Karpas-422 (cell line): Measurements from ENCODE around the gene AHSG. TPM values are rescaled to one million over a fixed set of nuclear protein-coding genes. Genes with fewer than 3 reads are reported as not detected.

ENCODE experiments used
- DNase-seq: peaks from one replicate; pipeline ENCODE4 v3.0.0-alpha.2; 2015
- H2AFZ ChIP-seq: fragments of 200-600 bp; sonication (generic); 2 replicates; pipeline ENCODE4 v1.6.1; 2014; ENCODE audit warnings: antibody characterized with exemption, low read length, mixed read lengths
- H3K27ac ChIP-seq: fragments of 200-600 bp; sonication (generic); 2 replicates; pipeline ENCODE4 v1.5.1; 2014; ENCODE audit warnings: mild to moderate bottlenecking, low read length, moderate library complexity
- H3K27me3 ChIP-seq: fragments of 200-600 bp; sonication (generic); 2 replicates; pipeline ENCODE4 v1.6.1; 2014; ENCODE audit warnings: low read length, mixed read lengths
- H3K36me3 ChIP-seq: fragments of 200-600 bp; sonication (generic); 2 replicates; pipeline ENCODE4 v1.6.1; 2014; ENCODE audit warnings: low read length, mixed read lengths; ENCODE audit not compliant: insufficient read depth
- H3K4me1 ChIP-seq: fragments of 200-600 bp; sonication (generic); 2 replicates; pipeline ENCODE4 v1.6.1; 2014; ENCODE audit warnings: mild to moderate bottlenecking, low read length, mixed read lengths
- H3K4me2 ChIP-seq: fragments of 200-600 bp; sonication (generic); 2 replicates; pipeline ENCODE4 v1.6.1; 2014; ENCODE audit warnings: low read length, low read depth, mild to moderate bottlenecking; ENCODE audit not compliant: poor library complexity, severe bottlenecking
- H3K4me3 ChIP-seq: fragments of 200-600 bp; sonication (generic); 2 replicates; pipeline ENCODE4 v1.5.1; 2014; ENCODE audit warnings: mild to moderate bottlenecking, antibody characterized with exemption, low read length, mixed read lengths
- H3K79me2 ChIP-seq: fragments of 200-600 bp; sonication (generic); 2 replicates; pipeline ENCODE4 v1.6.1; 2014; ENCODE audit warnings: mild to moderate bottlenecking, low read length, mixed read lengths
- H3K9ac ChIP-seq: fragments of 200-600 bp; sonication (generic); 2 replicates; pipeline ENCODE4 v1.6.0; 2014; ENCODE audit warnings: low read length
- H3K9me2 ChIP-seq: fragments of 200-600 bp; sonication (generic), shearing (Covaris generic); replicated peaks from 2 replicates; pipeline ENCODE4 v1.6.0; 2014; ENCODE audit warnings: mild to moderate bottlenecking, low read length, moderate library complexity; ENCODE audit not compliant: insufficient read depth
- H3K9me3 ChIP-seq: fragments of 300-700, 200-600 bp; sonication (generic); 2 replicates; pipeline ENCODE4 v1.6.1; 2014; ENCODE audit warnings: low read length, mixed read lengths
- H4K20me1 ChIP-seq: fragments of 200-600 bp; sonication (generic); 2 replicates; pipeline ENCODE4 v1.6.1; 2014; ENCODE audit warnings: mild to moderate bottlenecking, antibody characterized with exemption, low read length, low read depth; ENCODE audit not compliant: insufficient read depth
- total RNA-seq: library from RNA; depleted of rRNA; stranded (reverse); fragments of >200 nt; shearing (Covaris generic); gene quantifications from 2 replicates; pipeline ENCODE4 v1.2.3, GENCODE V29; 2014; ENCODE audit warnings: low replicate concordance

Gene AHSG
- total RNA-seq, 1 experiment from 2014 or later: not detected

GRCh38 chr3:186635532-186635931 is 22.7 kb downstream of the AHSG start:
- H4K20me1 ChIP-seq: no peaks in the 10 kb centered on the region
- H3K4me3 ChIP-seq: no peak overlapping the region
- H3K4me2 ChIP-seq: no peak overlapping the region
- no peak overlapping the region for H3K27ac ChIP-seq
- no peaks in the 10 kb centered on the region for H3K9me3 ChIP-seq
- no peak overlapping the region for H2AFZ ChIP-seq
- H3K36me3 ChIP-seq: no peaks in the 10 kb centered on the region
- no peaks in the 10 kb centered on the region for H3K9me2 ChIP-seq
- H3K9ac ChIP-seq: no peak overlapping the region
- no peaks in the 10 kb centered on the region for H3K27me3 ChIP-seq
- no peak for DNase-seq
- H3K79me2 ChIP-seq: no peaks in the 10 kb centered on the region
- H3K4me1 ChIP-seq: peaks cover 2% of the 10 kb centered on the region; the same call in 1 of the 2 replicates

GRCh38 chr3:186636536-186636935 is 23.7 kb downstream of the AHSG start:
- H2AFZ ChIP-seq: no peak overlapping the region
- H3K4me3 ChIP-seq: no peak overlapping the region
- H3K79me2 ChIP-seq: no peaks in the 10 kb centered on the region
- H3K36me3 ChIP-seq: no peaks in the 10 kb centered on the region
- no peaks in the 10 kb centered on the region for H3K9me2 ChIP-seq
- H3K4me2 ChIP-seq: no peak overlapping the region
- no peaks in the 10 kb centered on the region for H4K20me1 ChIP-seq
- no peak overlapping the region for H3K9ac ChIP-seq
- no peaks in the 10 kb centered on the region for H3K27me3 ChIP-seq
- no peak for DNase-seq
- peaks cover 2% of the 10 kb centered on the region; the same call in 1 of the 2 replicates for H3K4me1 ChIP-seq
- H3K27ac ChIP-seq: no peak overlapping the region
- no peaks in the 10 kb centered on the region for H3K9me3 ChIP-seq

DNA sequence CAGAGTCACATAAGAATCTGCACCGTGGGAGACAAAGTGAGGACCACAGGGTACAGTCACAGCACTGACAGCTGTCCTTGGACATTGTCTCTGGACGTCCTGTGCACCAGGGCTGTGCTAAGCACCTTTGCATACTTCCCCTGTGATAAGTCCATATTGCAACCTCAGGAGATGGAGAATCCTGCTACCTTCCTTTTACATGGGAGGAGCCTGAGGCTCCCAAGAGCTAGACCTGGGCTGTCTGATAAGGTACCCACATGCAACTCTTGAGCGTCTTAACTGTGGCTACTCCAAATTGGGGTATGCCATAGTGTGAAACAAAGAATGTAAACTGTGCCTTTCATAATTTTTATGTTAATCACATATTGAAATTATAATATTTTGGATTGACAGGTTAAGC is 24.8 kb downstream of the AHSG start:
- DNase-seq: no peak
- Histone ChIP-seq H3K4me1 (no peaks in the 10 kb centered on the region), H3K4me3 (no peak overlapping the region), H3K27ac (no peak overlapping the region), H3K27me3 (no peaks in the 10 kb centered on the region), H2AFZ (no peak overlapping the region), H4K20me1 (no peaks in the 10 kb centered on the region), H3K9me2 (no peaks in the 10 kb centered on the region), H3K4me2 (no peak overlapping the region), H3K79me2 (no peaks in the 10 kb centered on the region), H3K9me3 (no peaks in the 10 kb centered on the region), H3K36me3 (no peaks in the 10 kb centered on the region), H3K9ac (no peak overlapping the region)

- Histone ChIP-seq H3K9ac (no peak overlapping the region), H3K9me2 (no peaks in the 10 kb centered on the region), H3K79me2 (no peaks in the 10 kb centered on the region), H3K9me3 (no peaks in the 10 kb centered on the region), H3K36me3 (no peaks in the 10 kb centered on the region), H3K4me1 (no peaks in the 10 kb centered on the region), H3K27me3 (no peaks in the 10 kb centered on the region), H4K20me1 (no peaks in the 10 kb centered on the region), H3K4me2 (no peak overlapping the region), H3K27ac (no peak overlapping the region), H3K4me3 (no peak overlapping the region), H2AFZ (no peak overlapping the region)
- no peak for DNase-seq
These were observed 25.4 kb downstream of the AHSG start for GRCh38 chr3:186638259-186638658.

DNA sequence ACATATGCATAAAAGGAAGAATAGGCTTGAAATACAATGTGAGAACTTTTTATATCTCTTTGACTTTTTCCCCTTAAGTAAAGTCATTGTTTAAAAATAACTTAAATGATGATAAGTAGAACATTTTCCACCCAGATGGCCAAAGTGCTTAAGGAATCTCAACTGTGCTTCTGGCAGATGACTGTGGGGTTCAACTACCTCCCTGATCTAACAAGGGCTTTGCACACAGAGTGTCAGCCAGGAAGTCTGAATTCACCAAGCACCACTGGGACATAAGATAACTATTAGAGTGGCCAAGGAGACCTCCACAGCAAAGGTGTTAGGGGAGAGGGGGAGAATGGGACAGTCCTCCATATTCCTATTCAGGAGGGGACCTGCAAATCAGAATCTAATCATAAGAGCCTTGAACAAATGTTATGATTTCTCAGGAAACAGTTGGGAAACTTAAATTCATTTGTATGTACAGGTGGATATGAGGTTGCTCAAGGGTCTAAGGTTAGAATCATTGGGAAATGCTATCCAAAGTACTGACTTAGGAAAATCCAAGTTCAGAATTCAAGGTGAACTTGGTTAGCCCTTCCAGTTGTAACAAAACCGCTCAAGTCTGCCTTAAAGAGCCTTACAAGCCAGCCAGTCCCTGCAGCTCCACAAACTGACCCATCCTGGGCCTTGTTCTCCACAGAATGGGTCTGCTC is 27.1 kb downstream of the AHSG start, which contains the start of gene FETUB:
TSS of gene FETUB (plus strand) at position 622 of the 695 bp plus-strand sequence. CDS start at position 684, 62 bp downstream.
- Histone ChIP-seq H3K27ac (no peak within 1 kb of the TSS), H2AFZ (no peak within 1 kb of the TSS), H3K4me3 (no peak within 1 kb of the TSS), H3K79me2 (no peaks in the 10 kb centered on the region), H3K9me3 (no peaks in the 10 kb centered on the region), H3K9me2 (no peaks in the 10 kb centered on the region), H3K27me3 (no peaks in the 10 kb centered on the region), H3K9ac (no peak within 1 kb of the TSS), H3K36me3 (no peaks in the 10 kb centered on the region), H3K4me1 (no peaks in the 10 kb centered on the region), H4K20me1 (no peaks in the 10 kb centered on the region), H3K4me2 (no peak within 1 kb of the TSS)
- DNase-seq: no peak

GRCh38 chr3:186640473-186640818 is 27.6 kb downstream of the AHSG start:
- Histone ChIP-seq H3K27me3 (no peaks in the 10 kb centered on the region), H3K4me2 (no peak overlapping the region), H4K20me1 (no peaks in the 10 kb centered on the region), H3K9me2 (no peaks in the 10 kb centered on the region), H3K4me1 (no peaks in the 10 kb centered on the region), H2AFZ (no peak overlapping the region), H3K27ac (no peak overlapping the region), H3K4me3 (no peak overlapping the region), H3K36me3 (no peaks in the 10 kb centered on the region), H3K9ac (no peak overlapping the region), H3K9me3 (no peaks in the 10 kb centered on the region), H3K79me2 (no peaks in the 10 kb centered on the region)
- DNase-seq: no peak

- no peaks in the 10 kb centered on the region for H3K4me1 ChIP-seq
- no peak overlapping the region for H3K4me2 ChIP-seq
These were observed 28.1 kb downstream of the AHSG start for GRCh38 chr3:186640929-186641328.

DNA sequence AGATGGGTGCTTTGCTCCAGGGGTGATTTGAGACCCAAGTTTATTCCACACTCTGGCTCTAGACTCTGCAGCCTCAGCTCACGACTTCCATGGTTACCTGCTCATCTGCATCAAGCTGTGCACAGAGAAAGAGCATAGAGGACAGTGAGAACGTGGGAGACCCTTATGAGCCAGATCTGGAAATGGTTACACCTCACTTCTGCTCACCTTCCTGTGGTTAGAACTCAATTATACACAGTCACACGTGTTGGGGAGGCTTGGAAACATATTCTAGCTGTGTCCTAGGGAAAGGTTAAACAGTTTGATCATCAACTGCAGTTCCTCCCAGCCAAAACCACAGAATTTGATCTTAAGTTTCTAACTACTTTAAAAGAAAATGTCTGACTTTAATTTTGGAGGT is 29.2 kb downstream of the AHSG start:
- Histone ChIP-seq H3K4me2 (no peak overlapping the region), H4K20me1 (no peaks in the 10 kb centered on the region), H3K4me1 (no peaks in the 10 kb centered on the region), H2AFZ (no peak overlapping the region), H3K9ac (no peak overlapping the region), H3K79me2 (no peaks in the 10 kb centered on the region), H3K9me3 (no peaks in the 10 kb centered on the region), H3K27me3 (no peaks in the 10 kb centered on the region), H3K27ac (no peak overlapping the region), H3K9me2 (no peaks in the 10 kb centered on the region), H3K4me3 (no peak overlapping the region), H3K36me3 (no peaks in the 10 kb centered on the region)
- no peak for DNase-seq

More at GRCh38 chr3:186640929-186641328, 28.1 kb downstream of the AHSG start:
- Histone ChIP-seq H2AFZ (no peak overlapping the region), H3K27me3 (no peaks in the 10 kb centered on the region), H3K9ac (no peak overlapping the region), H3K4me3 (no peak overlapping the region), H3K9me2 (no peaks in the 10 kb centered on the region), H3K9me3 (no peaks in the 10 kb centered on the region), H4K20me1 (no peaks in the 10 kb centered on the region), H3K36me3 (no peaks in the 10 kb centered on the region), H3K79me2 (no peaks in the 10 kb centered on the region), H3K27ac (no peak overlapping the region)
- no peak for DNase-seq
